Activated B cell treated with CpG ODN at 0.5 μM for 24 hours (primary cell): Measurements from ENCODE around the gene RGS17. TPM values are rescaled to one million over a fixed set of nuclear protein-coding genes. Genes with fewer than 3 reads are reported as not detected.

Source experiments
- ATAC-seq: fragments of 200-7000 bp; cut with Tn5 transposase; one replicate; pipeline ENCODE4 v1.10.0; 2021; ENCODE audit warnings: low read depth, mild to moderate bottlenecking, moderate library complexity
- CTCF ChIA-PET: fragments of 350-600 bp; sonication (Branson Sonifier 250); formaldehyde crosslinking; loops from one replicate; lab custom pipeline; 2021; ENCODE audit warnings: antibody characterized with exemption; lab: Charles Lee
- POLR2A ChIA-PET: fragments of 350-600 bp; sonication (Branson Sonifier 250); formaldehyde crosslinking; loops from one replicate; lab custom pipeline; 2021; ENCODE audit warnings: antibody characterized with exemption; lab: Charles Lee
- DNase-seq: peaks from one replicate; pipeline ENCODE4 v3.0.0; 2022
- H3K27ac Mint-ChIP-seq: one replicate; pipeline ENCODE4 v1.8.0; 2020; ENCODE audit warnings: mixed read lengths
- H3K27me3 Mint-ChIP-seq: one replicate; pipeline ENCODE4 v1.8.0; 2021; ENCODE audit warnings: mixed read lengths
- H3K36me3 Mint-ChIP-seq: one replicate; pipeline ENCODE4 v1.8.0; 2021; ENCODE audit warnings: low read depth, mixed read lengths
- H3K4me1 Mint-ChIP-seq: one replicate; pipeline ENCODE4 v1.8.0; 2021; ENCODE audit warnings: mixed read lengths
- H3K4me3 Mint-ChIP-seq: one replicate; pipeline ENCODE4 v1.8.0; 2020; ENCODE audit warnings: mild to moderate bottlenecking, mixed read lengths
- H3K9me3 Mint-ChIP-seq: one replicate; pipeline ENCODE4 v1.8.0; 2020; ENCODE audit warnings: mixed read lengths
- CTCF ChIP-seq: fragments of 200-600 bp; IDR thresholded peaks from one replicate; pipeline ENCODE4 v1.8.0; 2022; ENCODE audit warnings: antibody characterized with exemption, mild to moderate bottlenecking
- intact Hi-C: fragments of 100-400 bp; cut with micrococcal nuclease; formaldehyde crosslinking; loops from one replicate; pipeline ENCODE4 v1.15.1; 2024
- total RNA-seq: library from RNA; stranded (reverse); gene quantifications from 2 replicates; pipeline ENCODE4 v1.2.3, GENCODE V29; 2022

RGS17 gene
- total RNA-seq, 1 donor from 2014 or later, result not detected

- ChIA-PET CTCF (no interaction called here), POLR2A (no interaction called here)
- no peaks in the 10 kb centered on the region for H3K9me3 Mint-ChIP-seq
- intact Hi-C loops, result no loop called here
- H3K4me1 Mint-ChIP-seq, result no peaks in the 10 kb centered on the region
- ATAC-seq (no peak), DNase-seq (no peak)
- no peaks in the 10 kb centered on the region for H3K27me3 Mint-ChIP-seq
- no peak for TF ChIP-seq CTCF
- H3K36me3 Mint-ChIP-seq, result no peaks in the 10 kb centered on the region
- no peak overlapping the region for H3K27ac Mint-ChIP-seq
- H3K4me3 Mint-ChIP-seq, result no peak overlapping the region
Observed at GRCh38 chr6:153101461-153101860, 29.6 kb downstream of the RGS17 start.

- Mint-ChIP-seq H3K4me1 (no peaks in the 10 kb centered on the region), H3K36me3 (no peaks in the 10 kb centered on the region), H3K27me3 (no peaks in the 10 kb centered on the region), H3K4me3 (no peak overlapping the region), H3K27ac (no peak overlapping the region), H3K9me3 (no peaks in the 10 kb centered on the region)
- ChIA-PET CTCF (no interaction called here), POLR2A (no interaction called here)
- intact Hi-C loops, result no loop called here
- no peak for TF ChIP-seq CTCF
- DNase-seq (no peak), ATAC-seq (no peak)
Observed at GRCh38 chr6:153099636-153100035, 31.4 kb downstream of the RGS17 start.

GRCh38 chr6:153096792-153097191, 34.3 kb downstream of the RGS17 start:
- Mint-ChIP-seq H3K36me3 (no peaks in the 10 kb centered on the region), H3K27ac (no peak overlapping the region), H3K4me1 (no peaks in the 10 kb centered on the region), H3K9me3 (no peaks in the 10 kb centered on the region), H3K27me3 (no peaks in the 10 kb centered on the region), H3K4me3 (no peak overlapping the region)
- intact Hi-C loops, result no loop called here
- ATAC-seq, result no peak
- DNase-seq, result no peak
- no peak for TF ChIP-seq CTCF
- ChIA-PET CTCF (no interaction called here), POLR2A (no interaction called here)

- POLR2A ChIA-PET, result no interaction called here
- no peak for DNase-seq
- no peak for ATAC-seq
- CTCF ChIA-PET, result no interaction called here
- Mint-ChIP-seq H3K36me3 (no peaks in the 10 kb centered on the region), H3K9me3 (no peaks in the 10 kb centered on the region), H3K4me1 (no peaks in the 10 kb centered on the region), H3K4me3 (no peak overlapping the region), H3K27ac (no peak overlapping the region), H3K27me3 (no peaks in the 10 kb centered on the region)
- no peak for TF ChIP-seq CTCF
- intact Hi-C loops, result no loop called here
Observed at GRCh38 chr6:153096031-153096430, 35.1 kb downstream of the RGS17 start.

GRCh38 chr6:153092082-153093013, 38.7 kb downstream of the RGS17 start:
- POLR2A ChIA-PET, result no interaction called here
- Mint-ChIP-seq H3K4me3 (no peak overlapping the region), H3K4me1 (no peaks in the 10 kb centered on the region), H3K36me3 (no peaks in the 10 kb centered on the region), H3K27me3 (no peaks in the 10 kb centered on the region), H3K27ac (no peak overlapping the region), H3K9me3 (no peaks in the 10 kb centered on the region)
- no peak for ATAC-seq
- CTCF ChIA-PET, result no interaction called here
- DNase-seq, result no peak
- intact Hi-C loops, result no loop called here
- TF ChIP-seq CTCF, result no peak
